GM12878 (cell line): ENCODE data around the gene LGALS4. TPM values are rescaled to one million over a fixed set of nuclear protein-coding genes. Genes with fewer than 3 reads are reported as not detected.
"Not testable (repeated sequence)": the region's sequence is repeated elsewhere in the genome, so short reads cannot be mapped to it uniquely, and the experiment has no call there.

Source experiments
- ATAC-seq: fragments of 200-7000 bp; cut with Tn5 transposase; 3 replicates; pipeline ENCODE4 v1.9.1; 2020; ENCODE audit warnings: mild to moderate bottlenecking, moderate library complexity
- BruUV-seq: library from RNA; stranded (reverse); fragments of 400-500 nt; replicated peaks from 2 replicates; lab custom pipeline; 2021; lab: Mats Ljungman, UMichigan
- CTCF ChIA-PET: fragments of 300-600 bp; sonication (Branson Sonifier 250); formaldehyde crosslinking; extraction: SDS; loops from one replicate; lab custom pipeline; 2021; ENCODE audit warnings: inconsistent platforms; lab: Yijun Ruan, JAX
- POLR2A ChIA-PET: fragments of 350-600 bp; formaldehyde crosslinking; extraction: SDS; loops from one replicate; lab custom pipeline; 2021; ENCODE audit warnings: inconsistent platforms; lab: Charles Lee
- RAD21 ChIA-PET: fragments of 300-600 bp; sonication (Branson Sonifier 250); formaldehyde crosslinking; loops from one replicate; lab custom pipeline; 2023; ENCODE audit warnings: antibody characterized with exemption; ENCODE audit not compliant: unreplicated experiment; lab: Charles Lee
- SMC1A ChIA-PET: fragments of 300-600 bp; sonication (Branson Sonifier 250); formaldehyde crosslinking; loops from one replicate; lab custom pipeline; 2023; ENCODE audit not compliant: unreplicated experiment, uncharacterized antibody; lab: Charles Lee
- DNase-seq: peaks from one replicate; pipeline ENCODE4 v3.0.0-alpha.2; 2011; ENCODE audit warnings: low read depth, low spot score
- FAIRE-seq: peaks from 3 replicates; lab custom pipeline; 2011; peaks lifted over from hg19 to GRCh38; lab: Jason Lieb, UNC
- H2AFZ ChIP-seq: 2 replicates; pipeline ENCODE4 v1.6.0; 2011; ENCODE audit warnings: low read depth, low read length, control low read depth; ENCODE audit not compliant: control insufficient read depth
- H3K27ac ChIP-seq: 2 replicates; pipeline ENCODE4 v1.5.1; 2011; ENCODE audit warnings: control low read depth; ENCODE audit not compliant: control insufficient read depth, insufficient read depth
- H3K27me3 ChIP-seq, 2 experiments: replicated peaks in 1 of 2; 2 replicates each; pipeline versions ENCODE4 v1.6.0 to v1.6.1; 2011; ENCODE audit warnings: low read length in 1 of 2; ENCODE audit not compliant: control insufficient read depth in 2 of 2, insufficient read depth in 2 of 2
- H3K36me3 ChIP-seq, 2 experiments: 2 replicates each; pipeline ENCODE4 v1.5.1; 2011; ENCODE audit warnings: low read length in 1 of 2; ENCODE audit not compliant: control insufficient read depth in 2 of 2, insufficient read depth in 2 of 2
- H3K4me1 ChIP-seq: 2 replicates; pipeline ENCODE4 v1.6.1; 2011; ENCODE audit warnings: mild to moderate bottlenecking, low read length, moderate library complexity, mixed read lengths; ENCODE audit not compliant: control insufficient read depth, insufficient read depth
- H3K4me2 ChIP-seq: 2 replicates; pipeline ENCODE4 v1.6.0; 2011; ENCODE audit warnings: control low read depth; ENCODE audit not compliant: control insufficient read depth, insufficient read depth
- H3K4me3 ChIP-seq: fragments of 200-600 bp; sonication (generic); 2 replicates; pipeline ENCODE4 v1.5.1; 2016
- H3K79me2 ChIP-seq: 2 replicates; pipeline ENCODE4 v1.6.0; 2011; ENCODE audit warnings: low read length; ENCODE audit not compliant: control insufficient read depth, insufficient read depth
- H3K9ac ChIP-seq: 2 replicates; pipeline ENCODE4 v1.8.0; 2011; ENCODE audit warnings: low read length, control low read depth, mixed read lengths; ENCODE audit not compliant: control insufficient read depth, insufficient read depth
- H3K9me3 ChIP-seq: replicated peaks from 3 replicates; pipeline ENCODE4 v1.5.1; 2011; ENCODE audit warnings: mild to moderate bottlenecking, low read length; ENCODE audit not compliant: control insufficient read depth, insufficient read depth
- H4K20me1 ChIP-seq: 2 replicates; pipeline ENCODE4 v1.6.0; 2011; ENCODE audit not compliant: control insufficient read depth, insufficient read depth
- EED ChIP-seq: sonication (generic); IDR thresholded peaks from 2 replicates; pipeline ENCODE4 v1.6.1; 2016; ENCODE audit warnings: antibody characterized with exemption, low read depth
- EP300 ChIP-seq, 2 experiments: fragments of 150-350 bp in 1 of 2; IDR thresholded peaks; 2 replicates each; pipeline ENCODE4 v1.6.1; 2011 to 2012; ENCODE audit warnings: low read depth in 2 of 2, low read length in 2 of 2, borderline replicate concordance in 1 of 2, improper control_type of control experiment in 1 of 2, inconsistent platforms in 1 of 2; ENCODE audit not compliant: control insufficient read depth in 1 of 2
- JUND ChIP-seq: IDR thresholded peaks from 2 replicates; pipeline ENCODE4 v1.6.1; 2012; ENCODE audit warnings: low read depth, mild to moderate bottlenecking, low read length, improper control_type of control experiment, moderate library complexity
- MXI1 ChIP-seq: fragments of 150-350 bp; IDR thresholded peaks from 2 replicates; pipeline ENCODE4 v1.6.1; 2011; ENCODE audit warnings: low read depth, mild to moderate bottlenecking, inconsistent platforms, low read length, improper control_type of control experiment
- RB1 ChIP-seq: fragments of 450-650 bp; formaldehyde crosslinking; IDR thresholded peaks from 2 replicates; pipeline ENCODE4 v1.6.1; 2017; ENCODE audit warnings: mild to moderate bottlenecking, borderline replicate concordance
- SPI1 ChIP-seq: IDR thresholded peaks from 2 replicates; pipeline ENCODE4 v1.6.1; 2011; ENCODE audit warnings: low read depth, mild to moderate bottlenecking, low read length, moderate library complexity, borderline replicate concordance; ENCODE audit not compliant: insufficient read depth
- YY1 ChIP-seq: IDR thresholded peaks from 2 replicates; pipeline ENCODE4 v1.6.1; 2011; ENCODE audit warnings: low read depth, mild to moderate bottlenecking, low read length
- WGBS: methylation state at CpG from one replicate; pipeline ENCODE4 v1.1.6; 2016; ENCODE audit warnings: low lambda C conversion rate; ENCODE audit not compliant: insufficient replicate concordance, insufficient coverage; ENCODE audit errors: missing lambda C conversion rate; 5-methylcytosine and 5-hydroxymethylcytosine counted together
- in situ Hi-C: fragments of 300-500 bp; cut with MboI; formaldehyde crosslinking; loops from 9 replicates; pipeline ENCODE4 v1.14.3; 2018; ENCODE audit warnings: mixed read lengths
- intact Hi-C: fragments of 100-400 bp; cut with micrococcal nuclease; formaldehyde crosslinking; loops from one replicate; pipeline ENCODE4 v1.14.2; 2022; ENCODE audit not compliant: unreplicated experiment
- polyA plus RNA-seq, 11 experiments: library from polyadenylated mRNA; depleted of rRNA in 4 of 11; unstranded in 6 of 11; stranded (reverse) in 5 of 11; fragments of >200 nt; fragmentation: Nextera tagmentation in 4 of 11; fragmentation: Illumina TruSeq in 1 of 11; extraction: Ambion mirVana in 4 of 11; extraction: Trizol in 1 of 11; gene quantifications; 1 replicate in 1 of 11; 2 replicates in 10 of 11; pipeline versions ENCODE4 v1.2.1 to v1.2.3, GENCODE V29; 2011 to 2016; ENCODE audit warnings: inconsistent platforms in 2 of 11, missing spikeins in 2 of 11, low read depth in 1 of 11
- total RNA-seq, 4 experiments: library from RNA; depleted of rRNA in 3 of 4; stranded (reverse); fragments of >200 nt in 3 of 4; fragmentation: Illumina TruSeq in 1 of 4; extraction: Trizol in 1 of 4; gene quantifications; 2 replicates each; pipeline versions ENCODE4 v1.2.1 to v1.2.3, GENCODE V29; 2013 to 2021
- TF ChIP-seq, protein P1 (sequence below): IDR thresholded peaks from 2 replicates; pipeline ENCODE4 v1.6.1; 2012; ENCODE audit warnings: low read length, inconsistent platforms

Gene LGALS4
- total and polyA plus RNA-seq, 10 of the 15 experiments (the other 5 are each of a cell fraction or from before 2014, with no cell fraction given) = 0.13 to 2.1 (median 0.26) TPM; not detected in 4

GRCh38 chr19:38790507-38791403 is 22.0 kb downstream of the LGALS4 start:
- H3K9me3 ChIP-seq, DNase-seq, H4K20me1 ChIP-seq, H3K9ac ChIP-seq, RAD21 ChIA-PET, H3K4me2 ChIP-seq, in situ Hi-C loops, H3K4me3 ChIP-seq, CTCF ChIA-PET, intact Hi-C loops, H3K36me3 ChIP-seq, ATAC-seq, H3K4me1 ChIP-seq, FAIRE-seq, H3K27ac ChIP-seq, POLR2A ChIA-PET, H3K79me2 ChIP-seq, SMC1A ChIA-PET, H3K27me3 ChIP-seq: not testable (repeated sequence)
- WGBS = 81% methylated on average over 17 of the region's 49 CpGs
- peak overlapping the region; percentile 58 for H2AFZ ChIP-seq
- TSS peak; percentile 83 for BruUV-seq

GRCh38 chr19:38788478-38789243 is 24.1 kb downstream of the LGALS4 start, which contains the start of gene LGALS7B:
Gene LGALS7B, plus strand, starts transcription at chr19:38789200. Its CDS starts 27 bp downstream, at chr19:38789227.
- no peak for TF ChIP-seq SPI1
- TF ChIP-seq, protein P1, sequence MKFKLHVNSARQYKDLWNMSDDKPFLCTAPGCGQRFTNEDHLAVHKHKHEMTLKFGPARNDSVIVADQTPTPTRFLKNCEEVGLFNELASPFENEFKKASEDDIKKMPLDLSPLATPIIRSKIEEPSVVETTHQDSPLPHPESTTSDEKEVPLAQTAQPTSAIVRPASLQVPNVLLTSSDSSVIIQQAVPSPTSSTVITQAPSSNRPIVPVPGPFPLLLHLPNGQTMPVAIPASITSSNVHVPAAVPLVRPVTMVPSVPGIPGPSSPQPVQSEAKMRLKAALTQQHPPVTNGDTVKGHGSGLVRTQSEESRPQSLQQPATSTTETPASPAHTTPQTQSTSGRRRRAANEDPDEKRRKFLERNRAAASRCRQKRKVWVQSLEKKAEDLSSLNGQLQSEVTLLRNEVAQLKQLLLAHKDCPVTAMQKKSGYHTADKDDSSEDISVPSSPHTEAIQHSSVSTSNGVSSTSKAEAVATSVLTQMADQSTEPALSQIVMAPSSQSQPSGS = no peak
- no peak for TF ChIP-seq YY1
- TF ChIP-seq RB1 = no peak
- no peak for TF ChIP-seq MXI1
- no peak for TF ChIP-seq EP300 (IDR thresholded peaks at IDR 0.05; ENCODE audit: borderline replicate concordance in 1 of 2, control insufficient read depth in 1 of 2, low read depth in 2 of 2, low read length in 2 of 2)
- no peak for TF ChIP-seq JUND
- no peak for TF ChIP-seq EED
- Histone ChIP-seq H3K79me2 (no peaks in the 10 kb centered on the region), H4K20me1 (no peaks in the 10 kb centered on the region), H3K9ac (no peak within 1 kb of the TSS), H3K27ac (no peak within 1 kb of the TSS), H3K9me3 (no peaks in the 10 kb centered on the region), H3K36me3 (no peaks in the 10 kb centered on the region), H3K4me2 (no peak within 1 kb of the TSS), H3K27me3 (no peaks in the 10 kb centered on the region; a peak in 1 of 4 replicates), H3K4me3 (no peak within 1 kb of the TSS), H3K4me1 (no peaks in the 10 kb centered on the region), H2AFZ (no peak within 1 kb of the TSS)
- in situ Hi-C loops (no loop called here), intact Hi-C loops (loop anchor here (10.0 kb wide), 1 partner anchor 96 kb away; no protein-coding TSS in a partner anchor)
- SMC1A ChIA-PET = interaction anchor here (0.5 kb wide), 1 partner anchor 140 kb away, joined by 3 read pairs; no protein-coding TSS in a partner anchor
- FAIRE-seq (no peak), DNase-seq (no peak), ATAC-seq (no peak)
- RAD21 ChIA-PET = no interaction called here
- BruUV-seq = no TSS peak
- WGBS = 53% methylated on average over 10 of the region's 17 CpGs
- POLR2A ChIA-PET = interaction anchor here (0.6 kb wide), 1 partner anchor 723 kb away, joined by 3 read pairs; no protein-coding TSS in a partner anchor
- CTCF ChIA-PET = no interaction called here
